B cell (primary cell): ENCODE results near the gene IL13RA1. TPM values are rescaled to one million over a fixed set of nuclear protein-coding genes. Genes with fewer than 3 reads are reported as not detected.

Source experiments
- ATAC-seq: fragments of 200-7000 bp; cut with Tn5 transposase; one replicate; pipeline ENCODE4 v1.10.0; 2021; ENCODE audit warnings: low read depth, mild to moderate bottlenecking, moderate number of reproducible peaks, moderate library complexity
- CTCF ChIA-PET: fragments of 350-600 bp; sonication (Branson Sonifier 250); formaldehyde crosslinking; loops from one replicate; lab custom pipeline; 2021; ENCODE audit warnings: antibody characterized with exemption, inconsistent platforms; lab: Charles Lee
- POLR2A ChIA-PET: fragments of 350-600 bp; sonication (Branson Sonifier 250); formaldehyde crosslinking; loops from one replicate; lab custom pipeline; 2021; ENCODE audit warnings: antibody characterized with exemption; lab: Charles Lee
- DNase-seq: peaks from one replicate; pipeline ENCODE4 v3.0.0; 2013
- H2AFZ ChIP-seq: 2 replicates; pipeline ENCODE4 v1.6.1; 2012; ENCODE audit warnings: mild to moderate bottlenecking, low read depth, low read length; ENCODE audit not compliant: insufficient read depth, poor library complexity, severe bottlenecking
- H3K27ac ChIP-seq, 2 donors: 1 replicate in 1 of 2; 2 replicates in 1 of 2; pipeline ENCODE4 v1.5.1; 2012 to 2013; ENCODE audit warnings: low read length in 2 of 2, mild to moderate bottlenecking in 2 of 2, moderate library complexity in 1 of 2
- H3K27me3 ChIP-seq, 4 experiments: fragments of 200-600 bp in 1 of 4; sonication (generic) in 1 of 4; replicated peaks in 1 of 4; 1 replicate in 2 of 4; 2 replicates in 2 of 4; pipeline versions ENCODE4 v1.6.1 to v1.7.0; 2013 to 2016; ENCODE audit warnings: low read length in 3 of 4, mild to moderate bottlenecking in 2 of 4, mixed read lengths in 1 of 4, moderate library complexity in 1 of 4; ENCODE audit not compliant: insufficient read depth in 4 of 4, control insufficient read depth in 3 of 4; ENCODE audit errors: control extremely low read depth in 1 of 4
- H3K36me3 ChIP-seq, 2 experiments: replicated peaks in 1 of 2; 1 replicate in 1 of 2; 2 replicates in 1 of 2; pipeline versions ENCODE4 v1.6.1 to v1.7.1; 2013; ENCODE audit warnings: low read length in 1 of 2; ENCODE audit not compliant: insufficient read depth in 2 of 2, control insufficient read depth in 1 of 2; ENCODE audit errors: control extremely low read depth in 1 of 2, extremely low read depth in 1 of 2
- H3K4me1 ChIP-seq, 2 donors: fragments of 200-600 bp in 1 of 2; sonication (generic) in 1 of 2; 1 replicate in 1 of 2; 2 replicates in 1 of 2; pipeline versions ENCODE4 v1.5.1 to v1.6.1; 2013 to 2017; ENCODE audit warnings: low read length in 2 of 2; ENCODE audit not compliant: control insufficient read depth in 2 of 2, insufficient read depth in 2 of 2
- H3K4me2 ChIP-seq: replicated peaks from 2 replicates; pipeline ENCODE3; 2012; ENCODE audit warnings: mild to moderate bottlenecking, low read depth, low read length; ENCODE audit not compliant: poor library complexity, severe bottlenecking
- H3K4me3 ChIP-seq, 5 experiments: fragments of 200-600 bp in 1 of 5; sonication (generic) in 1 of 5; 1 replicate in 3 of 5; 2 replicates in 2 of 5; pipeline versions ENCODE4 v1.5.1 to v1.7.0; 2011 to 2016; ENCODE audit warnings: low read length in 4 of 5, mild to moderate bottlenecking in 4 of 5, low read depth in 2 of 5, control low read depth in 1 of 5, moderate library complexity in 1 of 5; ENCODE audit not compliant: insufficient read depth in 1 of 5; ENCODE audit errors: control extremely low read depth in 1 of 5, extremely low read depth in 1 of 5
- H3K79me2 ChIP-seq: fragments of 200-600 bp; sonication (generic); one replicate; pipeline ENCODE4 v1.6.0; 2016; ENCODE audit warnings: low read length; ENCODE audit not compliant: control insufficient read depth, insufficient read depth
- H3K9ac ChIP-seq: fragments of 200-600 bp; sonication (generic); 2 replicates; pipeline ENCODE4 v1.6.1; 2017; ENCODE audit warnings: mild to moderate bottlenecking, low read length, moderate library complexity
- H3K9me3 ChIP-seq, 3 donors: one replicate each; pipeline versions ENCODE4 v1.6.1 to v1.7.1; 2013; ENCODE audit warnings: low read length in 2 of 3; ENCODE audit not compliant: control insufficient read depth in 2 of 3, insufficient read depth in 1 of 3; ENCODE audit errors: control extremely low read depth in 1 of 3
- H4K20me1 ChIP-seq: 2 replicates; pipeline ENCODE4 v1.6.0; 2012; ENCODE audit warnings: mild to moderate bottlenecking, low read length; ENCODE audit not compliant: insufficient read depth, control insufficient read depth, poor library complexity, severe bottlenecking
- H3K27ac Mint-ChIP-seq: one replicate; pipeline ENCODE4 v1.8.0; 2021; ENCODE audit warnings: mixed read lengths
- H3K27me3 Mint-ChIP-seq: one replicate; pipeline ENCODE4 v1.8.0; 2021; ENCODE audit warnings: mixed read lengths
- H3K4me1 Mint-ChIP-seq: one replicate; pipeline ENCODE4 v1.8.0; 2021; ENCODE audit warnings: mixed read lengths
- H3K4me3 Mint-ChIP-seq: one replicate; pipeline ENCODE4 v1.8.0; 2021; ENCODE audit warnings: mixed read lengths
- H3K9me3 Mint-ChIP-seq: one replicate; pipeline ENCODE4 v1.8.0; 2022; ENCODE audit warnings: mixed read lengths; ENCODE audit not compliant: insufficient read depth
- EZH2 ChIP-seq: IDR thresholded peaks from 2 replicates; pipeline ENCODE4 v1.6.1; 2012; ENCODE audit warnings: borderline replicate concordance, low read depth, mild to moderate bottlenecking, moderate library complexity, low read length; ENCODE audit not compliant: insufficient read depth, poor library complexity, severe bottlenecking
- WGBS: methylation state at CpG from one replicate; pipeline ENCODE4 v1.1.5; 2013; ENCODE audit warnings: missing lambda C conversion rate; ENCODE audit not compliant: insufficient coverage; 5-methylcytosine and 5-hydroxymethylcytosine counted together
- intact Hi-C: fragments of 100-400 bp; cut with micrococcal nuclease; formaldehyde crosslinking; loops from one replicate; pipeline ENCODE4 v1.10.0; 2022
- polyA plus RNA-seq: library from polyadenylated mRNA; depleted of rRNA; stranded (reverse); fragments of >200 nt; gene quantifications from 2 replicates; pipeline ENCODE4 v1.2.3, GENCODE V29; 2012
- total RNA-seq, 2 donors: library from RNA; stranded (reverse); fragments of 120-200 nt in 1 of 2; gene quantifications; 1 replicate in 1 of 2; 2 replicates in 1 of 2; pipeline versions ENCODE4 v1.2.3 to v1.2.4, GENCODE V29; 2013 to 2022
- TF ChIP-seq, protein P1 (sequence below): fragments of 200-600 bp; IDR thresholded peaks from one replicate; pipeline ENCODE4 v1.8.0; 2022; ENCODE audit warnings: antibody characterized with exemption, mild to moderate bottlenecking

IL13RA1 gene
- total and polyA plus RNA-seq, 2 donors (not counting 1 experiment from before 2014, with no cell fraction given) = 9.2 to 36.1 TPM

GRCh38 chrX:118773782-118774181 lies 46.4 kb downstream of the IL13RA1 start:
- intact Hi-C loops = no loop called here
- Mint-ChIP-seq H3K9me3 (no peaks in the 10 kb centered on the region), H3K4me3 (no peak overlapping the region), H3K27ac (no peak overlapping the region), H3K4me1 (no peaks in the 10 kb centered on the region), H3K27me3 (no peaks in the 10 kb centered on the region)
- Histone ChIP-seq H3K4me1 (no peaks in the 10 kb centered on the region), H3K27ac (no peak overlapping the region), H3K4me2 (no peak overlapping the region), H3K36me3 (peaks cover 0 to 3% of the 10 kb centered on the region in 2 experiments), H3K4me3 (no peak overlapping the region), H3K79me2 (no peaks in the 10 kb centered on the region), H3K9me3 (no peaks in the 10 kb centered on the region), H3K27me3 (no peaks in the 10 kb centered on the region), H2AFZ (no peak overlapping the region), H4K20me1 (no peaks in the 10 kb centered on the region), H3K9ac (no peak overlapping the region)
- WGBS = no CpG with 5 or more reads among the region's 5 CpGs
- POLR2A ChIA-PET = no interaction called here
- CTCF ChIA-PET = interaction anchor here (0.7 to 0.9 kb wide), 2 partner anchors 21 to 23 kb away, joined by 3 to 5 read pairs; no protein-coding TSS in a partner anchor
- DNase-seq (no peak), ATAC-seq (no peak)
- TF ChIP-seq, protein P1, sequence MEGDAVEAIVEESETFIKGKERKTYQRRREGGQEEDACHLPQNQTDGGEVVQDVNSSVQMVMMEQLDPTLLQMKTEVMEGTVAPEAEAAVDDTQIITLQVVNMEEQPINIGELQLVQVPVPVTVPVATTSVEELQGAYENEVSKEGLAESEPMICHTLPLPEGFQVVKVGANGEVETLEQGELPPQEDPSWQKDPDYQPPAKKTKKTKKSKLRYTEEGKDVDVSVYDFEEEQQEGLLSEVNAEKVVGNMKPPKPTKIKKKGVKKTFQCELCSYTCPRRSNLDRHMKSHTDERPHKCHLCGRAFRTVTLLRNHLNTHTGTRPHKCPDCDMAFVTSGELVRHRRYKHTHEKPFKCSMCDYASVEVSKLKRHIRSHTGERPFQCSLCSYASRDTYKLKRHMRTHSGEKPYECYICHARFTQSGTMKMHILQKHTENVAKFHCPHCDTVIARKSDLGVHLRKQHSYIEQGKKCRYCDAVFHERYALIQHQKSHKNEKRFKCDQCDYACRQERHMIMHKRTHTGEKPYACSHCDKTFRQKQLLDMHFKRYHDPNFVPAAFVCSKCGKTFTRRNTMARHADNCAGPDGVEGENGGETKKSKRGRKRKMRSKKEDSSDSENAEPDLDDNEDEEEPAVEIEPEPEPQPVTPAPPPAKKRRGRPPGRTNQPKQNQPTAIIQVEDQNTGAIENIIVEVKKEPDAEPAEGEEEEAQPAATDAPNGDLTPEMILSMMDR = no peak
- TF ChIP-seq EZH2 = no peak

DNA sequence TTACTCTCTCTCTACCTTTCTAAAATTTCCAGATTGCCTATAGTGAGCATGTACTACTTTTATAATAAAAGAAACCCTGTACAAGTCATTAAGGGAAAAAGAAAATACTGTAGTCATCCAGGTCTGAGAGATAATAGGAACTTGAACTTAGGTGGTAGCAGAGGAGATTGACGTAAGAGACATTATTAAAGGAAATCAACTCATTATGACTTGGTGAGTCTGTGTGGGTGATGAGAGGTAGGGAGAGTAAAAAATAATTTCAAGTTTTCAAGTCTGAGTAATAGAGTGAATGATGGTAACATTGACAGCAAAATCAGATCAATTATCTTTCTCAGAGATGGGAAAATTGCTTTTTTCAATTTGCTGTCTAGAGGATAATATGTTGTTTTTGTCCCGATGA lies 52.2 kb downstream of the IL13RA1 start:
- Histone ChIP-seq H3K36me3 (no peaks in the 10 kb centered on the region), H4K20me1 (no peaks in the 10 kb centered on the region), H3K79me2 (no peaks in the 10 kb centered on the region), H3K27me3 (no peaks in the 10 kb centered on the region), H3K9ac (no peak overlapping the region), H3K4me2 (no peak overlapping the region), H3K27ac (no peak overlapping the region), H3K9me3 (no peaks in the 10 kb centered on the region), H2AFZ (no peak overlapping the region), H3K4me1 (no peaks in the 10 kb centered on the region), H3K4me3 (no peak overlapping the region)
- Mint-ChIP-seq H3K9me3 (no peaks in the 10 kb centered on the region), H3K4me1 (no peaks in the 10 kb centered on the region), H3K4me3 (no peak overlapping the region), H3K27ac (no peak overlapping the region), H3K27me3 (no peaks in the 10 kb centered on the region)
- ChIA-PET CTCF (no interaction called here), POLR2A (no interaction called here)
- DNase-seq = no peak
- no peak for TF ChIP-seq EZH2
- TF ChIP-seq, protein P1 = no peak
- ATAC-seq = no peak
- no CpG with 5 or more reads among the region's 2 CpGs for WGBS
- intact Hi-C loops = no loop called here
